Uterus (tissue), 4 donors: ENCODE data around the gene TOX2. TPM values are rescaled to one million over a fixed set of nuclear protein-coding genes. Genes with fewer than 3 reads are reported as not detected.

Experiments used
- DNase-seq, 2 donors: peaks; one replicate each; pipeline ENCODE4 v3.0.0-alpha.2; 2019 to 2020
- H3K27ac ChIP-seq, 2 donors: fragments of 200-600 bp; sonication (generic); 1 replicate in 1 of 2; 2 replicates in 1 of 2; pipeline ENCODE4 v1.5.1; 2016 to 2018
- H3K27me3 ChIP-seq, 2 donors: fragments of 200-600 bp; sonication (generic); one replicate each; pipeline ENCODE4 v1.5.1; 2018 to 2019; ENCODE audit warnings: control low read depth in 1 of 2
- H3K36me3 ChIP-seq, 2 donors: fragments of 200-600 bp; sonication (generic); one replicate each; pipeline ENCODE4 v1.5.1; 2019; ENCODE audit warnings: control low read depth in 1 of 2
- H3K4me1 ChIP-seq, 2 donors: fragments of 200-600 bp; sonication (generic); one replicate each; pipeline ENCODE4 v1.5.1; 2018 to 2019; ENCODE audit warnings: control low read depth in 1 of 2
- H3K4me3 ChIP-seq, 2 donors: fragments of 200-600 bp; sonication (generic); 1 replicate in 1 of 2; 2 replicates in 1 of 2; pipeline ENCODE4 v1.5.1; 2018 to 2019; ENCODE audit warnings: mild to moderate bottlenecking in 1 of 2
- H3K9me3 ChIP-seq, 2 donors: fragments of 200-600 bp; sonication (generic); one replicate each; pipeline ENCODE4 v1.5.1; 2019; ENCODE audit warnings: control low read depth in 1 of 2
- CTCF ChIP-seq, 4 experiments: fragments of 200-600 bp in 2 of 4; fragments of 450-650 bp in 2 of 4; sonication (generic) in 2 of 4; IDR thresholded peaks; one replicate each; pipeline ENCODE4 v1.5.1; 2016 to 2019; ENCODE audit warnings: antibody characterized with exemption in 4 of 4, mild to moderate bottlenecking in 2 of 4, moderate library complexity in 1 of 4
- POLR2A ChIP-seq, 2 donors: fragments of 450-650 bp; IDR thresholded peaks; one replicate each; pipeline ENCODE4 v1.6.1; 2016; ENCODE audit warnings: antibody characterized with exemption in 2 of 2, mild to moderate bottlenecking in 1 of 2, moderate library complexity in 1 of 2
- intact Hi-C: fragments of 100-400 bp; cut with DNase I; formaldehyde crosslinking; loops from one replicate; pipeline ENCODE4 v1.15.1; 2023; ENCODE audit warnings: low total_unique reads
- small RNA-seq: library from RNA; depleted of rRNA; stranded (forward); fragments of <200 nt; gene quantifications from one replicate; pipeline ENCODE3, GENCODE V24; 2016
- total RNA-seq, 4 donors: library from RNA; depleted of rRNA in 3 of 4; stranded (reverse); fragments of >200 nt in 3 of 4; gene quantifications; one replicate each; pipeline versions ENCODE4 v1.1.0 to v1.2.4, GENCODE V29; 2014 to 2023
- donor health status: DM: yes; HTN: yes; CAD: no.

TOX2 gene
- total RNA-seq, 4 donors from 2014 or later: 0.26 to 4.8 (median 0.28) TPM; not detected in 1

- H3K36me3 ChIP-seq: no peaks in the 10 kb centered on the region
- no peaks in the 10 kb centered on the region for H3K9me3 ChIP-seq
- TF ChIP-seq POLR2A (IDR thresholded peaks at IDR 0.05): no peak
- no peak for TF ChIP-seq CTCF (IDR thresholded peaks at IDR 0.05)
- H3K4me1 ChIP-seq: peaks cover 0 to 5% of the 10 kb centered on the region in 2 donors
- intact Hi-C loops: loop anchor here (5.0 kb wide), 1 partner anchor 75 kb away; no protein-coding TSS in a partner anchor
- no peaks in the 10 kb centered on the region for H3K27me3 ChIP-seq
- no peak for DNase-seq
- peak overlapping the region; percentile 36 to 61 for H3K27ac ChIP-seq
- H3K4me3 ChIP-seq: no peak overlapping the region
Observed at GRCh38 chr20:44117296-44118184, 202.9 kb downstream of the TOX2 start.

GRCh38 chr20:44118185-44119033, 203.8 kb downstream of the TOX2 start:
- H3K9me3 ChIP-seq: no peaks in the 10 kb centered on the region
- intact Hi-C loops: loop anchor here (5.0 kb wide), 1 partner anchor 74 kb away; no protein-coding TSS in a partner anchor
- H3K27ac ChIP-seq: peak overlapping the region in 1 of 2 donors; percentile 61
- TF ChIP-seq CTCF (IDR thresholded peaks at IDR 0.05): no peak
- no peak for TF ChIP-seq POLR2A (IDR thresholded peaks at IDR 0.05)
- DNase-seq: no peak
- peaks cover 0 to 5% of the 10 kb centered on the region in 2 donors for H3K4me1 ChIP-seq
- H3K4me3 ChIP-seq: no peak overlapping the region
- H3K36me3 ChIP-seq: no peaks in the 10 kb centered on the region
- H3K27me3 ChIP-seq: no peaks in the 10 kb centered on the region

Small RNAs within 50 kb of the gene (small RNA-seq; reads per million reads assigned to genes)
- not detected for gene RN7SL443P

Other genes starting within 250 kb of the TOX2 start
- gene MYBL2, start 247.7 kb upstream of the TOX2 start, total RNA-seq: 1 to 10 TPM in 1 of 4 donors, under 1 TPM in 1, not detected in 2; 0.29 to 5.2 TPM
- not detected for gene GTSF1L, start 187.8 kb upstream of the TOX2 start, total RNA-seq